SK-N-SH treated with all-trans-retinoic acid at 6 μM for 48 hours (cell line): ENCODE measurements around the gene GLI2.

Experiments used
- ATAC-seq: fragments of 200-7000 bp; cut with Tn5 transposase; 3 replicates; pipeline ENCODE4 v1.9.1; 2020; ENCODE audit warnings: mild to moderate bottlenecking, moderate library complexity
- BACH2 ChIP-seq: fragments of 250-450 bp; sonication (Bioruptor Pico); IDR thresholded peaks from 2 replicates; pipeline ENCODE4 v1.9.0; 2021; ENCODE audit warnings: mild to moderate bottlenecking, borderline replicate concordance
- CSDC2 ChIP-seq: fragments of 250-450 bp; sonication (Bioruptor Pico); IDR thresholded peaks from 2 replicates; pipeline ENCODE4 v1.5.0; 2020; ENCODE audit warnings: mild to moderate bottlenecking, moderate library complexity
- GLIS3 ChIP-seq: fragments of 250-450 bp; sonication (Bioruptor Pico); IDR thresholded peaks from 2 replicates; pipeline ENCODE4 v1.5.0; 2020; ENCODE audit warnings: mild to moderate bottlenecking, moderate library complexity
- ISL1 ChIP-seq: fragments of 250-450 bp; sonication (Bioruptor Pico); IDR thresholded peaks from 2 replicates; pipeline ENCODE4 v2.1.2; 2022; ENCODE audit warnings: mild to moderate bottlenecking, moderate library complexity
- SNAI2 ChIP-seq: fragments of 250-450 bp; sonication (Bioruptor Pico); IDR thresholded peaks from 2 replicates; pipeline ENCODE4 v1.5.0; 2020; ENCODE audit warnings: mild to moderate bottlenecking, moderate library complexity
- TCF4 ChIP-seq: fragments of 250-450 bp; sonication (Bioruptor Pico); IDR thresholded peaks from 2 replicates; pipeline ENCODE4 v1.8.0; 2021; ENCODE audit warnings: mild to moderate bottlenecking, moderate library complexity, borderline replicate concordance
- TOX ChIP-seq: fragments of 250-450 bp; sonication (Bioruptor Pico); IDR thresholded peaks from 2 replicates; pipeline ENCODE4 v1.8.0; 2021; ENCODE audit warnings: mild to moderate bottlenecking, moderate library complexity, borderline replicate concordance
- ZC3H10 ChIP-seq: fragments of 250-450 bp; sonication (Bioruptor Pico); IDR thresholded peaks from 2 replicates; pipeline ENCODE4 v1.5.1; 2021; ENCODE audit warnings: mild to moderate bottlenecking, moderate library complexity
- ZFP3 ChIP-seq: fragments of 250-450 bp; sonication (Bioruptor Pico); IDR thresholded peaks from 2 replicates; pipeline ENCODE4 v1.5.0; 2020; ENCODE audit warnings: mild to moderate bottlenecking, moderate library complexity
- ZNF565 ChIP-seq: fragments of 450-650 bp; formaldehyde crosslinking; conservative IDR thresholded peaks from 2 replicates; pipeline ENCODE4 v1.5.0; 2020; ENCODE audit warnings: low read depth, mild to moderate bottlenecking, moderate library complexity
- ZNF8 ChIP-seq: fragments of 450-650 bp; formaldehyde crosslinking; IDR thresholded peaks from 2 replicates; pipeline ENCODE4 v1.5.0; 2020; ENCODE audit warnings: mild to moderate bottlenecking, moderate library complexity
- TF ChIP-seq, protein P1 (sequence below): fragments of 250-450 bp; sonication (Bioruptor Pico); IDR thresholded peaks from 2 replicates; pipeline ENCODE4 v1.5.0; 2020; ENCODE audit warnings: mild to moderate bottlenecking, moderate library complexity
- TF ChIP-seq, protein P2 (sequence below): fragments of 250-450 bp; sonication (Bioruptor Pico); IDR thresholded peaks from 2 replicates; pipeline ENCODE4 v1.5.1; 2020; ENCODE audit warnings: low read depth, mild to moderate bottlenecking, moderate library complexity
- TF ChIP-seq, protein P3 (sequence below): fragments of 250-450 bp; sonication (Bioruptor Pico); IDR thresholded peaks from 2 replicates; pipeline ENCODE4 v1.8.0; 2021; ENCODE audit warnings: low read depth, mild to moderate bottlenecking, moderate library complexity, borderline replicate concordance
- TF ChIP-seq, protein P4 (sequence below): fragments of 250-450 bp; sonication (Bioruptor Pico); IDR thresholded peaks from 2 replicates; pipeline ENCODE4 v1.8.0; 2020; ENCODE audit warnings: mild to moderate bottlenecking, moderate library complexity, borderline replicate concordance

The GLI2 gene

DNA sequence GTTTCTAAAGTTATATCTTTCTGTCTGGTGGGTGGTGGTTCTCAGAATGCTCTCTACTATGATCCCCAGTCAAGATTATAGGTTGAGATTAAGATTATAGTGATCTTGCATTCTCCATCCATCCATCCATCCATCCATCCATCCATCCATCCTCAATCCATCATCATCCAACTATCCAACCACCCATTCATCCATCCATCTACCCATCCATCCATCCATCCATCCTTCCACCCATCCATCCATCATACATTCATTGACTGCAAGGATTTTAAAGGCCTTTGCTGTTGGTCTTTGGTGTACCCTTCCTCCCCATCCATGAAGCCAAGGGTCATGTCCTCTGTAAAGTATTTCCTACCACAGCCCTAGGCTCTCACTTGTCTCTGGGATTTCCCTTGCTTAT is 13.1 kb downstream of the GLI2 start (continued):
- TF ChIP-seq, protein P1, sequence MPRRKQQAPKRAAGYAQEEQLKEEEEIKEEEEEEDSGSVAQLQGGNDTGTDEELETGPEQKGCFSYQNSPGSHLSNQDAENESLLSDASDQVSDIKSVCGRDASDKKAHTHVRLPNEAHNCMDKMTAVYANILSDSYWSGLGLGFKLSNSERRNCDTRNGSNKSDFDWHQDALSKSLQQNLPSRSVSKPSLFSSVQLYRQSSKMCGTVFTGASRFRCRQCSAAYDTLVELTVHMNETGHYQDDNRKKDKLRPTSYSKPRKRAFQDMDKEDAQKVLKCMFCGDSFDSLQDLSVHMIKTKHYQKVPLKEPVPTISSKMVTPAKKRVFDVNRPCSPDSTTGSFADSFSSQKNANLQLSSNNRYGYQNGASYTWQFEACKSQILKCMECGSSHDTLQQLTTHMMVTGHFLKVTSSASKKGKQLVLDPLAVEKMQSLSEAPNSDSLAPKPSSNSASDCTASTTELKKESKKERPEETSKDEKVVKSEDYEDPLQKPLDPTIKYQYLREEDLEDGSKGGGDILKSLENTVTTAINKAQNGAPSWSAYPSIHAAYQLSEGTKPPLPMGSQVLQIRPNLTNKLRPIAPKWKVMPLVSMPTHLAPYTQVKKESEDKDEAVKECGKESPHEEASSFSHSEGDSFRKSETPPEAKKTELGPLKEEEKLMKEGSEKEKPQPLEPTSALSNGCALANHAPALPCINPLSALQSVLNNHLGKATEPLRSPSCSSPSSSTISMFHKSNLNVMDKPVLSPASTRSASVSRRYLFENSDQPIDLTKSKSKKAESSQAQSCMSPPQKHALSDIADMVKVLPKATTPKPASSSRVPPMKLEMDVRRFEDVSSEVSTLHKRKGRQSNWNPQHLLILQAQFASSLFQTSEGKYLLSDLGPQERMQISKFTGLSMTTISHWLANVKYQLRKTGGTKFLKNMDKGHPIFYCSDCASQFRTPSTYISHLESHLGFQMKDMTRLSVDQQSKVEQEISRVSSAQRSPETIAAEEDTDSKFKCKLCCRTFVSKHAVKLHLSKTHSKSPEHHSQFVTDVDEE (CRISPR knock-in tag) = no peak
- no peak for TF ChIP-seq ZFP3 (CRISPR knock-in tag)
- TF ChIP-seq ZNF565 (CRISPR knock-in tag) = no peak
- no peak for TF ChIP-seq CSDC2 (CRISPR knock-in tag)
- TF ChIP-seq, protein P2, sequence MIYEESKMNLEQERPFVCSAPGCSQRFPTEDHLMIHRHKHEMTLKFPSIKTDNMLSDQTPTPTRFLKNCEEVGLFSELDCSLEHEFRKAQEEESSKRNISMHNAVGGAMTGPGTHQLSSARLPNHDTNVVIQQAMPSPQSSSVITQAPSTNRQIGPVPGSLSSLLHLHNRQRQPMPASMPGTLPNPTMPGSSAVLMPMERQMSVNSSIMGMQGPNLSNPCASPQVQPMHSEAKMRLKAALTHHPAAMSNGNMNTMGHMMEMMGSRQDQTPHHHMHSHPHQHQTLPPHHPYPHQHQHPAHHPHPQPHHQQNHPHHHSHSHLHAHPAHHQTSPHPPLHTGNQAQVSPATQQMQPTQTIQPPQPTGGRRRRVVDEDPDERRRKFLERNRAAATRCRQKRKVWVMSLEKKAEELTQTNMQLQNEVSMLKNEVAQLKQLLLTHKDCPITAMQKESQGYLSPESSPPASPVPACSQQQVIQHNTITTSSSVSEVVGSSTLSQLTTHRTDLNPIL (CRISPR knock-in tag) = no peak
- no peak for TF ChIP-seq ZC3H10

DNA sequence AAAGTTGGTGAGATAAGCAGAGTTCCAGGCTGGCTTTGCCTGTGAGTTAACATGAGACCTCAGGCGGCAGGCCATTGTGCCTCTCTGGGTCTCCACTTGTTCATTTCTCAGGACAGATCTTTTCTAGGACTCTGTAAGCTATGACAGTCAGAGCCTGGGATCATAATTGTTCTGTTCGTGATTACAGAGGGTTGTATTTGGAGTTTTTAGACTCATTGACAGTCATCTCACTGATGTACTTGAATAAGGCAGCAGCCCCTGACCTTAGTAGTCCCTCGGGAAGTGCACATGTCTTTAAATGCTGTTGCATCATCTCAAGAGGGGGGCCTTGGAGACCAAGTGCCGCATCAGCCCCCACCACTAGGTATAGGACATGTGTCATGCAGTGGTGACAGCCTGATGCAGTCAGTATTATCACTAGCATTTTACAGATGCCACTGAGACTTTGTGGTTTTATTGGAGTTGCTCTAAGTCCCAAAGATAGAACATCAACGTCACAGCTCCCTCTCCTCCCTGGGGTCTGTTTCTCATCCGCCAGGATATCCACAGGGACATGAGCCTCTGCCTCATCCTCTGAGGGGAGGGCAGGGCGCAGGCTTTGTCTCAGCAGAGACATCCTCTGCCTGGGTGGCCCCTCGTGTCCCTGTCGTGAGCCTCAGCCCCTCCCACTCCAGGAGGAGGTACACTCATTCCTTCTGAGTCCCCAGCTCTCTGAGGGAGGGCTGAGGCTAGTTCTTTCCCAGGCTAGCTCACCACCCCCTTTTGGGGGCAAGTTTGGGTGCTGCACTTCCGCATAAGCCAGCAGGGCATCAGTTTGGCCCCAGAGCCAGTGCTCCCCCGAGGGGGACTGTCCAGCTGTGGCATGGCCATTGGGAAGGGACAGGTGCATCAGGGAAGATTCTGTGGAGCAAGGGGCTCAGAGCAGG is 14.1 kb downstream of the GLI2 start:
- TF ChIP-seq, protein P3, sequence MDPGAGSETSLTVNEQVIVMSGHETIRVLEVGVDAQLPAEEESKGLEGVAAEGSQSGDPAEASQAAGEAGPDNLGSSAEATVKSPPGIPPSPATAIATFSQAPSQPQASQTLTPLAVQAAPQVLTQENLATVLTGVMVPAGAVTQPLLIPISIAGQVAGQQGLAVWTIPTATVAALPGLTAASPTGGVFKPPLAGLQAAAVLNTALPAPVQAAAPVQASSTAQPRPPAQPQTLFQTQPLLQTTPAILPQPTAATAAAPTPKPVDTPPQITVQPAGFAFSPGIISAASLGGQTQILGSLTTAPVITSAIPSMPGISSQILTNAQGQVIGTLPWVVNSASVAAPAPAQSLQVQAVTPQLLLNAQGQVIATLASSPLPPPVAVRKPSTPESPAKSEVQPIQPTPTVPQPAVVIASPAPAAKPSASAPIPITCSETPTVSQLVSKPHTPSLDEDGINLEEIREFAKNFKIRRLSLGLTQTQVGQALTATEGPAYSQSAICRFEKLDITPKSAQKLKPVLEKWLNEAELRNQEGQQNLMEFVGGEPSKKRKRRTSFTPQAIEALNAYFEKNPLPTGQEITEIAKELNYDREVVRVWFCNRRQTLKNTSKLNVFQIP (CRISPR knock-in tag) = no peak
- no peak for TF ChIP-seq BACH2 (CRISPR knock-in tag)
- TF ChIP-seq, protein P1 (CRISPR knock-in tag) = no peak
- ATAC-seq = peak; percentile 14; the same call in 2 of the 3 replicates

DNA sequence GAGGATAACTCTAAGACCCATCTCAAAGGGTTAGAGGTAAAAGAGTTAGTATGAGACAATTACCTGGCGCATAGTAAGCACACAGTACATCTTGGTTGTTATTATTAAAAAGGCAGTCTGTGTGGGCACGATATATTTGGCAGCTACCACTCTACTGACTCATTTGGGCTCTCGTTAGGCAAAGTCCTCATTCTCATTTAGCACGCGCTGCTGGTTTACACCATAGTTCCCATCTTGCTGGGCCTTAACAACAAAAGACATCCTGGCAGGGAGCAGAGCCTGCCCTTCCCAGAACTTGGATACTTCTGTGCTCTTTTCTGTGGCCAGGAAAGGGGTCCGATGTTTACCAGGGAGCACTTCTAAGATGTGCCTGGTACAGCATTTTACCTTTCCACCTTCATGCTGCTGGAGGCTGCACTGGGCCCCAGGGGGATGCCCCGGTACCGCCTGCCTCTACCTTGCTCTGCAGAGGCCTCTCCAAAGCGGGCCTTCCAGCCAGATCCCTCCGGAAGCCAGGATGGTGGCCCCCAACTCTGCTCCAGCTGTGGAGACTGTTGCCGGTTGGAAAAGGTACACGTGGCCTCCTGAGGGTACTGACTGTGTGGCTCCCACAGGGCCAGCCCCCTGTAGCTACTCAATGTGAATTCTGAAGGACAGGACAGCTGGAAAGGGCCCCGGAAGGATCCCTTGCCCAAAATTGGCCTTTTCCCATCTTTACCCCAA is 15.0 kb downstream of the GLI2 start:
- ATAC-seq = no peak
- TF ChIP-seq ISL1 (CRISPR knock-in tag) = no peak
- no peak for TF ChIP-seq CSDC2 (CRISPR knock-in tag)
- TF ChIP-seq, protein P2 (CRISPR knock-in tag) = no peak
- no peak for TF ChIP-seq TCF4 (CRISPR knock-in tag)
- TF ChIP-seq ZNF8 (CRISPR knock-in tag) = no peak
- TF ChIP-seq ZC3H10 = no peak
- TF ChIP-seq, protein P4, sequence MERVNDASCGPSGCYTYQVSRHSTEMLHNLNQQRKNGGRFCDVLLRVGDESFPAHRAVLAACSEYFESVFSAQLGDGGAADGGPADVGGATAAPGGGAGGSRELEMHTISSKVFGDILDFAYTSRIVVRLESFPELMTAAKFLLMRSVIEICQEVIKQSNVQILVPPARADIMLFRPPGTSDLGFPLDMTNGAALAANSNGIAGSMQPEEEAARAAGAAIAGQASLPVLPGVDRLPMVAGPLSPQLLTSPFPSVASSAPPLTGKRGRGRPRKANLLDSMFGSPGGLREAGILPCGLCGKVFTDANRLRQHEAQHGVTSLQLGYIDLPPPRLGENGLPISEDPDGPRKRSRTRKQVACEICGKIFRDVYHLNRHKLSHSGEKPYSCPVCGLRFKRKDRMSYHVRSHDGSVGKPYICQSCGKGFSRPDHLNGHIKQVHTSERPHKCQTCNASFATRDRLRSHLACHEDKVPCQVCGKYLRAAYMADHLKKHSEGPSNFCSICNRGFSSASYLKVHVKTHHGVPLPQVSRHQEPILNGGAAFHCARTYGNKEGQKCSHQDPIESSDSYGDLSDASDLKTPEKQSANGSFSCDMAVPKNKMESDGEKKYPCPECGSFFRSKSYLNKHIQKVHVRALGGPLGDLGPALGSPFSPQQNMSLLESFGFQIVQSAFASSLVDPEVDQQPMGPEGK (CRISPR knock-in tag) = no peak
- TF ChIP-seq, protein P1 (CRISPR knock-in tag) = no peak
- TF ChIP-seq GLIS3 (CRISPR knock-in tag) = no peak
- no peak for TF ChIP-seq SNAI2 (CRISPR knock-in tag)
- TF ChIP-seq BACH2 (CRISPR knock-in tag) = no peak
- no peak for TF ChIP-seq TOX (CRISPR knock-in tag)
- TF ChIP-seq, all 23 proteins: peak for 0
